8988T (cell line): ENCODE measurements around the gene GET4.
"Not testable (repeated sequence)": the region's sequence is repeated elsewhere in the genome, so short reads cannot be mapped to it uniquely, and the experiment has no call there.

Experiments
- DNase-seq: peaks from one replicate; pipeline ENCODE4 v3.0.0; 2011

The GET4 gene

DNA sequence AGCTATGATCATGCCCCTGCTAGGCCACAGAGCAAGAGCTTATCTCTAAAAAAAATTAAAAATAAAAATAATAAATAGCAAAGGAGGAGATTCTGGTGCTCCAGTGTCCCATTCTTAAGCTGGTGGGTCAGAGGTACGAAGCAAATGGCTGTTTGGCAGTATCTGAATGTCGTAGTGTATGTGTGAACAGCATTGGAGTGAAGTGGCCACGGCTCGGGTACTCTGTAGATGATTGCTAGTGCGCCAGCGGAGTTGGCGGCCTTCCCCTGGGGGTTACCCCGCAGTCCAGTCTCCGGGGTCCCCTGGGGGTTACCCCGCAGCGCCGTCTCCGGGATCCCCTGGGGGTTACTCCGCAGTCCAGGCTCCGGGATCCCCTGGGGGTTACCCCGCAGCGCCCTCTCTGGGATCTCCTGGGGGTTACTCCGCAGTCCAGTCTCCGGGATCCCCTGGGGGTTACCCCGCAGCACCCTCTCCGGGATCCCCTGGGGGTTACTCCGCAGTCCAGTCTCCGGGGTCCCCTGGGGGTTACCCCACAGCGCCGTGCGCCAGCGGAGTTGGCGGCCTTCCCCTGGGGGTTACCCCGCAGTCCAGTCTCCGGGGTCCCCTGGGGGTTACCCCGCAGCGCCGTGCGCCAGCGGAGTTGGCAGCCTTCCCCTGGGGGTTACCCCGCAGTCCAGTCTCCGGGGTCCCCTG is 29.2 kb upstream of the GET4 start:
- DNase-seq = not testable (repeated sequence)

- not testable (repeated sequence) for DNase-seq
Observed at GRCh38 chr7:847728-848127, 28.6 kb upstream of the GET4 start.

- DNase-seq = no peak
Observed at GRCh38 chr7:849145-849544, 27.2 kb upstream of the GET4 start.

GRCh38 chr7:849781-850180 is 26.6 kb upstream of the GET4 start:
- no peak for DNase-seq

- no peak for DNase-seq
Observed at GRCh38 chr7:851204-851603, 25.1 kb upstream of the GET4 start.

GRCh38 chr7:853366-854117 is 22.8 kb upstream of the GET4 start:
- no peak for DNase-seq

DNA sequence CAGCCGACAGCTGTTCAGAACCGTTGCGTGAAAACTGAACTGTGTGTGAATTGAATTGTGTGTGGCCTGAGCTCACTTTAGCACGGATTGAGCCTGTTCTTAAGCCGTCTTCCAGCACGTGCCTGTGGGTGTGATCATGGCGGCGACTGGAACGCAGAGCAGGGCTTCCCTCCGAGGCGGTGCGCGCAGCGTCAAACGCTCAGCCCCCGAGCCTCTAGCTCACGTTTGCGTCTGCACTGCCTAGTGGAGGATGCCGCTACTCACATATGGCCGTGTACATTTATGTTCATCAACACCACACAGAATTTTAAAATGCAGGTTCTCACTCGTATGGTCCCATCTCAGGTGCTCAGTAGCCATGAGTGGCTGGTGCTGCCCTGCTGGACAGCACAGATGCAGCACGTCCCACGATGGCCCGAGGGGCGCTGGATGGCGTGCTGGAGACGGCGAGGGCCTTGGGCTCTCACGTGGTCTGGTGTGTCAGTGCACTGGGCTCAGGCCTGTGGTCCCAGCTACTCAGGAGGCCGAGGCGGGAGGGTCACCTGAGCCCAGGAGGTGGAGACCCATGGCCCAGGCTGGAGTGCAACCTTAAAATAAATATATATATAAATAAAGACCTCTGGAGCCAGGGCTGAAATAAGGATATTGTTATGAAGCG is 22.1 kb upstream of the GET4 start:
- no peak for DNase-seq

DNA sequence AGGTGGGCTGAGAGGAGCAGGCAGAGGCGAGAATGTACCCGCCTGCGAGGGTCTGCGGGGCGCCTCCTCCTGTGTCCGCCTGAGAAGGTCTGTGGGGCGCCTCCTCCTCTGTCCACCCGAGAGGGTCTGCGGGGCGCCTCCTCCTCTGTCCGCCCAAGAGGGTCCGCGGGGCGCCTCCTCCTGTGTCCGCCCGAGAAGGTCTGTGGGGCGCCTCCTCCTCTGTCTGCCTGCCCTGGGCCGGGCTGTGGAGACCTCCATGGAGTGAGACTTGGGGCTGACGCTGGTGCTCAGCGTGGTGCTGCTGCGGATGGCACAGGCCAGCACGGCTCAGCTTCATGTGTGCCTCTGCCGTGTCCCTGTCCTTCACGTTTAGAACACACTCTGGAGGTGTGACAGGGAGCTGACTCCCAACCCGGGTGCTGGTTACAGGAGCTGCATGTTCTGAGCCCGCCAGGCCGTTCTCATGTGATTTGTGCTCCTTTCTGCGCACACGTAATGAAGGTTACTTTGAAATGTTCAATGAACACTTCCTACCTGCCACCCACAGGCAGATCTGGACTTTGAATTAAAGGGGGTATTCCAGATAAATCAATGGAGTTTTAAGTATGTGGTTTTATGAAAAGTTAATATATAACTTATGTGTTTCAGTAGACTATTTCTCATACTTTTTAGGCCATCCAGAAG is 20.5 kb upstream of the GET4 start:
- no peak for DNase-seq

DNA sequence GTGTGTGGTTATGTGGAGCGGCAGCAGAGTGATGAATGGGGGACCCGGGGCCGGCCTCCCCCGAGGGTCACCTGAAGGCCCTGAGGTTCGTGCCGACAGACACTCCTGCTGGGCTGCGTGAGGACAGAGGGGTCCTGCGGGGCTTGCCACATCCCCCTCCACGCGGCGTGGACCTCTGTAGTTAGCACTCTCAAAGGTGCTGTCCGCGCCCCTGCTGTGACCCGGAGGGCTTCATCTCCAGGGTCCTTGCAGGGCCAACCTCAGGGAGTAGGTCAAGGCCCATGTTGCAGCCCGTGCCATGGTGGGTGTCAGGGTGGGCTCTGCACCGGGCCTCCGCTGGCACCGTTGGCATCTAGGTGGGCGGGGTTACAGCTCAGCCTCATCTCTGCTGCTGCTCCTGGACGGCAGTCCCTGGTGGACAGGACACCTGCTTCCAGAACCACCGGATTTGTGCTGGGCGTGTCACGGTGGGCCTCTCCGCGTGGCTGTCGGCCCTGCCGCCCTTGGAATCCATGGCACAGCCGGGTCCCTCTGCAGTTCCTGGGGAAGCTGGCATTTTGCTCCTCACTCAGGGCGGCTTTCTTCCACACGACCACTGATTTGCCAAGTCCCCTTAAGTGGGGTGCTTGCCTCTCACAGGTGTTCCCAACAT is 19.8 kb upstream of the GET4 start:
- DNase-seq = no peak

DNA sequence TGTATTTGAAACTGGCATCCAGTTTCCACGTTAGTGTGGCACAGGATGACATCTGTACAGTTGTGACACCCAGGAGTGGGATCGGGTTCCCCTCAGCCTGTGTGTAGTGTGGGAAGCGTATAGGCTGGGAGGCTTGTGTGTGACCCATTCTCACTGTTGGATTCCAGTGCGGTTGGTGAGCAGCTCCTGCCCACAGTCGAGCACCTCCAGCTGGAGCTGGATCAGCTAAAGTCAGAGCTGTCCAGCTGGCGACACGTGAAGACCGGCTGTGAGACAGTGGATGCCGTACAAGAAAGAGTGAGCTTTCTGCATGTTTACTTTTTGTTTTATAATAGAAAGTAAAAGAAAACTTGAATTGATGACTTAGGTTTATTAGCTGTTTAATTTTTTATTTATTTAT is 18.7 kb upstream of the GET4 start:
- no peak for DNase-seq

DNA sequence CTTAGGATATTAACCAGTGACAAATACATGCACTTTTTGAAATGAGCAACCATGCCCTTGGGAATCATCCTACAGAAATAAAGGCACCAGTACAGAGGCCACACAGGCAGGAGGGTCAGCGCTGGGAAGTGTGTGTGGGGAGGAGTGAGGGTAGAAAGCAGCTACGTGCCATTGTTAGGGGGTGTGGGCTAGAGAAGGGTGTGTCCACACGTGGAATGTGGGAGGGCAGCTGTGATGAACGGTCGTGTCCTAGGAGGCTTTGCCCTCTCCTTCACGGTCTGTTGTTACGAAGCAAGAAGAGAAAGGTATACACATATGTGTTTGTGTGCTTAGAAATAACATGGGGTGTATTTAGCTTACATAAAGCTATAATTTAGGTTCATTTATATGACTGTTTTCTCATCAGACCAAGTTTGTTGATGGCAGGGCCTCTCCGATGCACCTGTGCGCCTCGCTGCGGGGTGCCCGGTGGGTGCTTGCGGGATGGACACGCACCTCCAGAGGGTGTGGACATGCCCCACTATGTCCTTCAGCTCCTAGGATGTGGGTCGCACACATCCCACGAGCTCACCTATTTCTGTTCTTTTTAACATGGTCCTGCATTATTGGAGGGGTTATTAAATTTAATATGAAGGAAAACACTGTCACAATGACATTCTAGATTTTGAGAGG is 16.9 kb upstream of the GET4 start:
- no peak for DNase-seq

DNA sequence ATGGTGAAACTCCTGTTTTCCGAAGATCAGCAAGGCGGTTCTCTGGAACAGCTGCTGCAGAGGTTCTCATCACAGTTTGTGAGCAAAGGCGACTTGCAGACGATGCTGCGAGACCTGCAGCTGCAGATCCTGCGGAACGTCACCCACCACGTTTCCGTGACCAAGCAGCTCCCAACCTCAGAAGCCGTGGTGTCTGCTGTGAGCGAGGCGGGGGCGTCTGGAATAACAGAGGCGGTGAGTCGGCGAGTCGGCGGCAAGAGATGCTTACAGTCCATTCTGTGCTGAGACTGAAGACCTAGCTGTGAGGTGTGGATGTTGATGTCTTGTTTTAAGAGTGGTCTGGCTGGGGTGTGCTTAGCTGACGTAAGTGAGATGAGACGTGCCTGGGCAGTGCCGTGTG is 16.2 kb upstream of the GET4 start:
- DNase-seq = no peak

- DNase-seq = no peak
Observed at GRCh38 chr7:861222-861621, 15.1 kb upstream of the GET4 start.

DNA sequence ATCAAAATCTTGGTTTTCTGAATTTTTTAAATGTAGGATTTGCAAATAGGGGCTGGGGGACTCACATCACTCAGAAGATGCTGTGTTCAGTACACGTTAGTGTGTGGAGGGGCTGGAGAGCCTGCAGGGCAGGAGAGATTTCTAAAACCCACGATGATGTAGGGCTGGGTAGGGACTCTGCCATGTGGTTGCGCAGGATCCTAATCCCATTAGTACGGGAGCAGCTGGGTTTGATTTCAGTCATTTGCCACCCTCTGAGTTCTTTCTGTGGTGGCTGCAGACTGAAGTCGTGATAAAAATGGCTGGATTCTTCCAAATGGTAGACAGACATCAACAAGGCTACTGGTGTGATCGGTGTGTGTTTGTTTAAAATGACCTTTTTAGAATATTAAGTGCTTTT is 14.2 kb upstream of the GET4 start:
- no peak for DNase-seq

DNA sequence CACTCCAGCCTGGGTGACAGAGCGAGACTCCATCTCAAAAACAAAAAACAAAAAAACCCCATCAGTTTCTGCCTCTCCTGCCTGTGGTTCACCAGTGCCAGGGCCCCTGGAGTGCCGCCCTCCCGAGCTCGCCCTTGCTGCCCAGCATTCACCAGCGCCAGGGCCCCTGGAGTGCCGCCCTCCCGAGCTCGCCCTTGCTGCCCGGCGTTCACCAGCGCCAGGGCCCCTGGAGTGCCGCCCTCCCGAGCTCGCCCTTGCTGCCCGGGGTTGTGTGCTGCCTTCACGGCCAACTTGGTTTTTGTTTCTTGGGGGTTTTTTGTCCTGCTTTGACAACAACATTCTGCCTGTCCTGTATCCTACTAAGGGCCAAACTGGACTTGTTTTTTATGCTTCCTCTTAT is 13.2 kb upstream of the GET4 start:
- no peak for DNase-seq

- no peak for DNase-seq
Observed at GRCh38 chr7:865921-866320, 10.4 kb upstream of the GET4 start.

- DNase-seq = no peak
Observed at GRCh38 chr7:867001-867405, 9.4 kb upstream of the GET4 start.

DNA sequence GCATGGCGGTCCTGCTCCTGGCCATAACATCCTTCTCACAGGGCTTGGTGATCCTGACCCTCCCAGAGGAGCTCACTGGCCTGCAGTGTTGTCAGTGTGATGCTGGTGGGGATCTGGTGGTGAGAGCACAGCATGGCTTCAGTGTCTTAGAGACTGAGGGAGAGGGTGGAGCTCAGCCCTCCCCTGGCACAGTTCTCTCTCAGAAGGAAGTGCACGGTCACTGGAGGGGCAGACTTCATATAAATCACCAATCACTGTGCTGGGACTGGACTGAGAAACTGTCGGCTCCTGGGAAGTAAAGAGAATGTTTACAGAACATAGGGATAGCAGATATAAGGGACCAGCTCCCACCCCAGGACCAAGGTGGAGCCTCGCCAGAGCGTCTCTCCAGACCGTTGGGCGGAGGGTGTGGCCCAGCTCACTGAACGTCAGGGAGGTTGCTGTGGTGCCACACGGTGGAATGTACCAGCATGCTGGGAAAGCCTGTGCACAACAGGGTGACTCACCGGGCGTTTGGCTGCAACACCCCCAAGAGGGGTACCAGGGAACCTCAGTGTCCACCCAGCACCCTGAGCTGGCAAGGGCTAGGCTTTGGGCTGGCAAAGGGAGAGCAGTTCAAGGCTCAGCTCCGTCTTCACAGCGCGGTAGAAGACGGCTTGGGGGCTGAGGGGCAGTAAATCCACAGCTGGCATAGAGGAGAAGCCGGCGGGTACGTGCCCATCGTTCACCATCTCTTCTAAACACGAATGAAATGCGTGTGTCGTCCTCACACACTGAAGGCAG is 8.8 kb upstream of the GET4 start:
- DNase-seq = no peak

- DNase-seq = no peak
Observed at GRCh38 chr7:868189-868486, 8.2 kb upstream of the GET4 start.

DNA sequence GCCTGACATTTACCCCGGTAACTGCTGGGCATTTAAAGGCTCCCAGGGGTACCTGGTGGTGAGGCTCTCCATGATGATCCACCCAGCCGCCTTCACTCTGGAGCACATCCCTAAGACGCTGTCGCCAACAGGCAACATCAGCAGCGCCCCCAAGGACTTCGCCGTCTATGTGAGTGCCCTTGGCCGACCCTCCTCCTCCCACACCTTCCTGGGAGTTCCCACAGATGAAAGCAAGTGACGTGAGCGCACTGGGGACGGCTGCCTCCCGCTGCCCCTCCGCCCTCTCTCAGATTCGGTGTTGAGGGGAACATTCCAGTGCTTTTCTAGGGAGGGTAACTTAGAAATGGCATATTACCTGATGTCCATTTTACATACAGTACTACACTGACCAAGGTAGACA is 7.0 kb upstream of the GET4 start:
- DNase-seq = no peak

DNA sequence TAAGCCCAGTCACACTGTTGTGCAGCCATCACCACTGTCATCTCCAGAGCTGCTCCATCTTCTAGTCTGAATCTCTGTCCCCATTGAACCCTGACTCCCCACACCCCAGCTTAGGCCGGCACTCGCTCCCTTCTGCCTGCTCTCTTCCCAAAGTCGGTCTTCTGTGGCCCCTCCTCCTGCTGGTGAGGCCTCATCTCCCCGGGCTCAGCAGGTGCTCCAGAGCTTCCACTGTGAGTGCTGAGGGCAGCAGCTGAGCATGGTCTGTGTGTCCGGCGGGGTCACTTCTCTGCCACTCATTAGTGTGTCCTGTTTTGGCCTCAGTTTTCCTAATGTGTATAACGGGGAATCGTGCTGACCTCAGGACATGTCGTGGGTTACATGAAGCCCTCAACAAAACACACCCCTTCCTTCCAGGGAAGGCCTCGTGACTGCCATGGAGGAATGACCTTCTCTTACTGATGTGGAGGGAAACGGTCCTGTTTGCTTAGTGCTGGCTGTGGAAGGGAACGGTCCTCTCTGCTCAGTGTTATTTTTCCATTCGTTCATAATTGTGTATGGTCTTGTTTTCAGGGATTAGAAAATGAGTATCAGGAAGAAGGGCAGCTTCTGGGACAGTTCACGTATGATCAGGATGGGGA is 4.3 kb upstream of the GET4 start:
- DNase-seq = no peak
